ENCODE measurements around the gene IMPACT. TPM values are rescaled to one million over a fixed set of nuclear protein-coding genes. Genes with fewer than 3 reads are reported as not detected.

Gene IMPACT
- total RNA-seq, 1 experiment from 2014 or later: 17.2 TPM

Other genes starting within 250 kb of the IMPACT start
- gene OSBPL1A, start 28.8 kb upstream of the IMPACT start, total RNA-seq (2014; rRNA removed; shearing (Covaris generic)): 14.8 and 16.4 TPM in 2 replicates
- gene HRH4, start 34.0 kb downstream of the IMPACT start, total RNA-seq (2014; rRNA removed; shearing (Covaris generic)): not detected in 2 replicates